Measurements from ENCODE around the gene RSPH1. TPM values are rescaled to one million over a fixed set of nuclear protein-coding genes. Genes with fewer than 3 reads are reported as not detected.
"Not testable (repeated sequence)": the region's sequence is repeated elsewhere in the genome, so short reads cannot be mapped to it uniquely, and the experiment has no call there.

The RSPH1 gene
- total and polyA plus RNA-seq, 2 of the 8 experiments (the other 6 are each of a cell fraction or from before 2014, with no cell fraction given), result 0.24 TPM; not detected in 1

DNA sequence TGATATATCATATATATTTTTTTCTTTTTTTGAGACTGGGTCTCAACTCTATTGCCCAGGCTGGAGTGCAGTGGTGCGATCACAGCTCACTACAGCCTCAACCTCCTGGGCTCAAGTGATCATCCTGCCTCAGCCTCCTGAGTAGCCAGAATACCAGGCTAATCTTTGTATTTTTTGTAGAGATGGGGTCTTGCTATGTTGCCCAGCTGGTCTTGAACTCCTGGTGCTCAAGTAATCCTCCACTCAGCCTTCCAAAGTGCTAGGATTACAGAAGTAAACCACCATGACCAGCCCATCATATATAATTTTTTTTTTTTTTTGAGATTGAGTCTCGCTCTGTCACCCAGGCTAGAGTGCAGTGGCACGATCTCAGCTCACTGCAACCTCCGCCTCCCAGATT is 26.3 kb downstream of the RSPH1 start:
- H2AFZ ChIP-seq (ENCODE audit: low read length); H3K27me3 ChIP-seq (replicated peaks in 1 of 4; ENCODE audit: control insufficient read depth in 3 of 4, extremely low read depth in 1 of 4, insufficient read depth in 3 of 4, low read length in 3 of 4); H3K18ac ChIP-seq (ENCODE audit: extremely low read depth, low read length); H3K23ac ChIP-seq (ENCODE audit: insufficient read length); H4K91ac ChIP-seq (replicated peaks; ENCODE audit: insufficient read length, low read length); H4K5ac ChIP-seq (ENCODE audit: insufficient read length, low read depth, low read length); H3K9ac ChIP-seq (replicated peaks in 1 of 4; ENCODE audit: extremely low read depth in 1 of 4, low read depth in 3 of 4, low read length in 3 of 4); DNase-seq (ENCODE audit: low read depth in 1 of 2, low spot score in 2 of 2); H3K27ac ChIP-seq (ENCODE audit: low read depth, low read length); H3K9me3 ChIP-seq (ENCODE audit: insufficient read depth in 2 of 2, low read depth in 1 of 2, low read length in 1 of 2); H3K23me2 ChIP-seq (ENCODE audit: low read depth, low read length); H4K20me1 ChIP-seq (replicated peaks in 1 of 2; ENCODE audit: control insufficient read depth in 1 of 2, insufficient read depth in 2 of 2, low read length in 2 of 2); H3K56ac ChIP-seq (replicated peaks; ENCODE audit: insufficient read length, low read depth, low read length); POLR2A ChIA-PET (ENCODE audit: partially characterized antibody); H2BK120ac ChIP-seq (replicated peaks; ENCODE audit: low read depth, low read length); H2BK15ac ChIP-seq (ENCODE audit: low read length); H3K4me2 ChIP-seq (ENCODE audit: insufficient read depth in 1 of 2, low read depth in 2 of 2, low read length in 2 of 2); H3K79me1 ChIP-seq (ENCODE audit: low read depth, low read length); H2AK5ac ChIP-seq (ENCODE audit: low read depth, low read length); H3K79me2 ChIP-seq (ENCODE audit: control insufficient read depth in 1 of 2, insufficient read depth in 2 of 2, low read length in 2 of 2); H2BK12ac ChIP-seq (ENCODE audit: low read depth, low read length); H2BK5ac ChIP-seq (ENCODE audit: low read depth, low read length); H3K14ac ChIP-seq (ENCODE audit: insufficient read length); H3K36me3 ChIP-seq (ENCODE audit: control insufficient read depth in 2 of 4, insufficient read depth in 4 of 4, low read length in 3 of 4); H2BK20ac ChIP-seq (ENCODE audit: low read length); H4K8ac ChIP-seq (ENCODE audit: extremely low read depth, insufficient read depth, low read length); H3K4me3 ChIP-seq (ENCODE audit: extremely low read depth in 1 of 4, insufficient read depth in 2 of 4, low read depth in 3 of 4, low read length in 4 of 4); FAIRE-seq; H3K4ac ChIP-seq (replicated peaks; ENCODE audit: insufficient read length, low read depth, low read length): not testable (repeated sequence)
- CTCF ChIA-PET (ENCODE audit: partially characterized antibody), result interaction anchor here (1.3 to 1.6 kb wide), 2 partner anchors 44 to 66 kb away, joined by 3 read pairs; partner anchors contain the start of gene SLC37A1
- 98% methylated on average over 4 of the region's 4 CpGs; no CpG with 5 or more reads in 1 of the 2 experiments for WGBS, 2 experiments (ENCODE audit: extremely low coverage in 1 of 2, insufficient coverage in 1 of 2, insufficient read length in 1 of 2, insufficient replicate concordance in 2 of 2, low coverage in 1 of 2, low lambda C conversion rate in 2 of 2, missing lambda C conversion rate in 1 of 2)
- peaks cover 3 to 14% (median 5%) of the 10 kb centered on the region in 4 experiments; a peak in 6 of 7 replicates for H3K4me1 ChIP-seq (replicated peaks in 1 of 4; ENCODE audit: control insufficient read depth in 3 of 4, insufficient read depth in 4 of 4, low read length in 3 of 4)

Data from H1 (cell line).